Fibroblast of villous mesenchyme (primary cell): ENCODE results near the gene PRPF6. TPM values are rescaled to one million over a fixed set of nuclear protein-coding genes. Genes with fewer than 3 reads are reported as not detected.

Experiments
- DNase-seq: peaks from one replicate; pipeline ENCODE4 v3.0.0-alpha.2; 2010; ENCODE audit warnings: low read depth
- H3K4me3 ChIP-seq: 2 replicates; pipeline ENCODE4 v1.5.1; 2011; ENCODE audit warnings: low read depth, mild to moderate bottlenecking, low read length
- CTCF ChIP-seq: IDR thresholded peaks from 2 replicates; pipeline ENCODE4 v1.5.1; 2012; ENCODE audit warnings: low read depth, mild to moderate bottlenecking, low read length; ENCODE audit not compliant: insufficient read depth
- total RNA-seq: library from RNA; depleted of rRNA; stranded (reverse); fragments of >200 nt; gene quantifications from 2 replicates; pipeline ENCODE4 v1.2.3, GENCODE V29; 2012

Gene PRPF6
- total RNA-seq, 1 donor = 52.7 TPM

DNA sequence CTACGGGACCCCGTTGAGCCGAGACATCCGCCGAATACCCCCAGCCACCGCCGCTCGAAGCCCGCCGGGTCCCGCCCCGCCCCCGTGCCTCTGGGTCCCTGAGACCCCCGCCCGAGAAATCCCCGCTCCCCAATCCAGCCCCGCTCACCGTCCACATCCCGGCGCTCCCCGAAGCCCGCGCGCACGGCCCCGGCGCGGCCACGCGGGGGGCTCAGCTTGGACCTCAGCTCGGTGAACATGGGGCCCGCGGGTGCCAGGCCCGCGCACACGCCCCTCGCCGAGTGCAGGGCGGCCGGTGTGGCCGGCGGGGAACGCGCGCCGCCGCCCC lies 1.7 kb upstream of the PRPF6 start:
- peak overlapping the region; percentile 62 for H3K4me3 ChIP-seq
- DNase-seq = no peak
- TF ChIP-seq CTCF = no peak

- H3K4me3 ChIP-seq = peak within 1 kb of the TSS; percentile 62
- TF ChIP-seq CTCF = no peak
- DNase-seq = no peak
Measured at GRCh38 chr20:63979557-63980316, 1.2 kb upstream of the PRPF6 start, which contains the start of gene SAMD10. Gene SAMD10 (minus strand): TSS chr20:63979642. CDS start chr20:63979467, 175 bp downstream.

GRCh38 chr20:63980317-63980805 lies 571 bp upstream of the PRPF6 start:
- no peak for DNase-seq
- TF ChIP-seq CTCF = no peak

GRCh38 chr20:63982937-63983336 lies 2.0 kb downstream of the PRPF6 start:
- TF ChIP-seq CTCF = no peak
- no peak overlapping the region for H3K4me3 ChIP-seq
- DNase-seq = no peak

More at GRCh38 chr20:63980317-63980805, 571 bp upstream of the PRPF6 start:
- peak overlapping the region; percentile 92 for H3K4me3 ChIP-seq

DNA sequence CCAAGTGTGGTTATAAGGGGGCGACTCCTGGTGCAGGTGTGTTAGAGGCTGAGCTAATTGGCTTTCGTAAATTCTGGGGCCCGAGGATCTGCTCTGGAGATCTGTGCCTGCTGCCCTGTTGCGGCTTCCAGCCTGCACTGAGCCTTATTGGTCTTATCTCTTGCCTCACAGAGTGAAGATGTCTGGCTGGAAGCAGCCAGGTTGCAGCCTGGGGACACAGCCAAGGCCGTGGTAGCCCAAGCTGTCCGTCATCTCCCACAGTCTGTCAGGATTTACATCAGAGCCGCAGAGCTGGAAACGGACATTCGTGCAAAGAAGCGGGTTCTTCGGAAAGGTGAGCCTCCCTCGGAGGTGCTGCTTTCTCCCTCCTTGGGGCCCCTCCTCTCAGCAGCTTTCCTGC lies 20.0 kb downstream of the PRPF6 start:
- no peak for DNase-seq
- no peak for TF ChIP-seq CTCF

GRCh38 chr20:64001607-64002011 lies 20.7 kb downstream of the PRPF6 start:
- H3K4me3 ChIP-seq = no peak overlapping the region
- no peak for DNase-seq
- TF ChIP-seq CTCF = no peak

More for the DNA sequence above, 20.0 kb downstream of the PRPF6 start:
- H3K4me3 ChIP-seq = no peak overlapping the region
